ENCODE measurements around the gene COL18A1. TPM values are rescaled to one million over a fixed set of nuclear protein-coding genes. Genes with fewer than 3 reads are reported as not detected.
"Not testable (repeated sequence)": the region's sequence is repeated elsewhere in the genome, so short reads cannot be mapped to it uniquely, and the experiment has no call there.

The COL18A1 gene
- total RNA-seq, 1 experiment from 2014 or later = 0.11 TPM

- Histone ChIP-seq H4K20me1 (ENCODE audit: insufficient read depth, low read depth, low read length) (no peaks in the 10 kb centered on the region), H3K27me3 (ENCODE audit: low read length) (no peaks in the 10 kb centered on the region), H3K27ac (ENCODE audit: low read length) (no peak overlapping the region), H3K9me2 (replicated peaks; ENCODE audit: insufficient read depth, low read length) (no peaks in the 10 kb centered on the region), H2AFZ (ENCODE audit: low read length) (no peak overlapping the region), H3K9ac (ENCODE audit: low read length) (no peak overlapping the region), H3K9me3 (ENCODE audit: low read length) (no peaks in the 10 kb centered on the region), H3K4me2 (ENCODE audit: low read depth, low read length, poor library complexity, severe bottlenecking) (no peak overlapping the region), H3K79me2 (ENCODE audit: low read length) (no peaks in the 10 kb centered on the region), H3K4me1 (ENCODE audit: low read length) (no peaks in the 10 kb centered on the region), H3K36me3 (ENCODE audit: insufficient read depth, low read length) (no peaks in the 10 kb centered on the region), H3K4me3 (ENCODE audit: low read length) (no peak overlapping the region)
- DNase-seq = no peak
These were observed 35.9 kb downstream of the COL18A1 start for GRCh38 chr21:45440736-45441350.

- no peak overlapping the region for H3K4me3 ChIP-seq (ENCODE audit: low read length)
- no peaks in the 10 kb centered on the region for H3K36me3 ChIP-seq (ENCODE audit: insufficient read depth, low read length)
- H3K9me2 ChIP-seq (replicated peaks; ENCODE audit: insufficient read depth, low read length) = no peaks in the 10 kb centered on the region
- H3K9ac ChIP-seq (ENCODE audit: low read length) = no peak overlapping the region
- no peak for DNase-seq
- peaks cover 2% of the 10 kb centered on the region; the same call in 1 of the 2 replicates for H3K9me3 ChIP-seq (ENCODE audit: low read length)
- no peak overlapping the region for H3K27ac ChIP-seq (ENCODE audit: low read length)
- no peaks in the 10 kb centered on the region for H4K20me1 ChIP-seq (ENCODE audit: insufficient read depth, low read depth, low read length)
- H3K27me3 ChIP-seq (ENCODE audit: low read length) = no peaks in the 10 kb centered on the region
- no peak overlapping the region for H2AFZ ChIP-seq (ENCODE audit: low read length)
- no peaks in the 10 kb centered on the region for H3K4me1 ChIP-seq (ENCODE audit: low read length)
- no peak overlapping the region for H3K4me2 ChIP-seq (ENCODE audit: low read depth, low read length, poor library complexity, severe bottlenecking)
- no peaks in the 10 kb centered on the region for H3K79me2 ChIP-seq (ENCODE audit: low read length)
These were observed 36.7 kb downstream of the COL18A1 start for GRCh38 chr21:45441431-45442255.

- no peak overlapping the region for H3K9ac ChIP-seq (ENCODE audit: low read length)
- H3K27ac ChIP-seq (ENCODE audit: low read length) = no peak overlapping the region
- H4K20me1 ChIP-seq (ENCODE audit: insufficient read depth, low read depth, low read length) = no peaks in the 10 kb centered on the region
- H3K9me3 ChIP-seq (ENCODE audit: low read length) = peaks cover 4% of the 10 kb centered on the region; the same call in 1 of the 2 replicates
- no peak overlapping the region for H2AFZ ChIP-seq (ENCODE audit: low read length)
- H3K4me2 ChIP-seq (ENCODE audit: low read depth, low read length, poor library complexity, severe bottlenecking) = no peak overlapping the region
- no peaks in the 10 kb centered on the region for H3K79me2 ChIP-seq (ENCODE audit: low read length)
- H3K4me1 ChIP-seq (ENCODE audit: low read length) = no peaks in the 10 kb centered on the region
- H3K4me3 ChIP-seq (ENCODE audit: low read length) = no peak overlapping the region
- no peaks in the 10 kb centered on the region for H3K36me3 ChIP-seq (ENCODE audit: insufficient read depth, low read length)
- H3K27me3 ChIP-seq (ENCODE audit: low read length) = no peaks in the 10 kb centered on the region
- DNase-seq = no peak
- H3K9me2 ChIP-seq (replicated peaks; ENCODE audit: insufficient read depth, low read length) = no peaks in the 10 kb centered on the region
These were observed 37.3 kb downstream of the COL18A1 start for GRCh38 chr21:45442276-45442675.

- H3K4me1 ChIP-seq (ENCODE audit: low read length); DNase-seq; H3K36me3 ChIP-seq (ENCODE audit: insufficient read depth, low read length); H3K79me2 ChIP-seq (ENCODE audit: low read length); H3K4me2 ChIP-seq (ENCODE audit: low read depth, low read length, poor library complexity, severe bottlenecking); H3K4me3 ChIP-seq (ENCODE audit: low read length); H3K9me3 ChIP-seq (ENCODE audit: low read length); H4K20me1 ChIP-seq (ENCODE audit: insufficient read depth, low read depth, low read length); H3K9me2 ChIP-seq (replicated peaks; ENCODE audit: insufficient read depth, low read length); H3K27me3 ChIP-seq (ENCODE audit: low read length); H3K27ac ChIP-seq (ENCODE audit: low read length); H2AFZ ChIP-seq (ENCODE audit: low read length); H3K9ac ChIP-seq (ENCODE audit: low read length): not testable (repeated sequence)
These were observed 38.0 kb downstream of the COL18A1 start for GRCh38 chr21:45442686-45443594.

DNA sequence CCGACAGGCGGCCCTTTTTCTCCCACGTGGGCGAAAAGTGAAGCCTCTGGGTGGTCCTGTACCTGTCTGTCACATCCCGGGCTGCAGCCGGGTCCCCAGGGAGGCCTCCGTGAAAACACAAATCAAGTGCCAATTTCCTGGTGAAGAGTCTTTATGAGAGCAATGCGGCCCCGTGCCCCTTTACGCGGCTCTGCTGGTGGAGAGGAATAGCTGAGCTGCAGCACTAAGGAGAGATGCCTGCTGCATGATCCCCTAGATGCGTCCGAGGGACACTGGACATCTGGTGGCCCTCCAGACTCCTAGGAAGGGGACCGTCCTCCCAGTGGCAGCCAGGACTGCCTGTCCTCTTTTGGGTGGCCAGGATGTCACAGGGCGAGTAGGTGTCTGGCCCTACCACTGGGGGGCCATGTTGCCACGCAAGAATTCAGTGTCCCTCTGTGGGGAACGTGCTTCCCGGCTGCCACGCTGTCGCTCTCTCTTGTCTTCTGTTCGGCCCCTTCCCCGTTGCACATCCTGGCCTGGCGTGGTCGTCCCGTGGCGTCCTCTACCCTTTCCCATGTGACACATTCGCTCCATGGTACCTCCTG lies 38.7 kb downstream of the COL18A1 start:
- H4K20me1 ChIP-seq (ENCODE audit: insufficient read depth, low read depth, low read length) = no peaks in the 10 kb centered on the region
- no peak overlapping the region for H3K9ac ChIP-seq (ENCODE audit: low read length)
- H3K36me3 ChIP-seq (ENCODE audit: insufficient read depth, low read length) = no peaks in the 10 kb centered on the region
- H3K27ac ChIP-seq (ENCODE audit: low read length) = no peak overlapping the region
- DNase-seq = no peak
- H3K9me3 ChIP-seq (ENCODE audit: low read length) = peaks cover 4% of the 10 kb centered on the region; the same call in 1 of the 2 replicates
- H2AFZ ChIP-seq (ENCODE audit: low read length) = no peak overlapping the region
- H3K4me2 ChIP-seq (ENCODE audit: low read depth, low read length, poor library complexity, severe bottlenecking) = no peak overlapping the region
- no peaks in the 10 kb centered on the region for H3K4me1 ChIP-seq (ENCODE audit: low read length)
- no peak overlapping the region for H3K4me3 ChIP-seq (ENCODE audit: low read length)
- H3K27me3 ChIP-seq (ENCODE audit: low read length) = no peaks in the 10 kb centered on the region
- no peaks in the 10 kb centered on the region for H3K79me2 ChIP-seq (ENCODE audit: low read length)
- H3K9me2 ChIP-seq (replicated peaks; ENCODE audit: insufficient read depth, low read length) = no peaks in the 10 kb centered on the region

- no peaks in the 10 kb centered on the region for H3K4me1 ChIP-seq (ENCODE audit: low read length)
- no peak overlapping the region for H3K4me2 ChIP-seq (ENCODE audit: low read depth, low read length, poor library complexity, severe bottlenecking)
- H3K79me2 ChIP-seq (ENCODE audit: low read length) = no peaks in the 10 kb centered on the region
- no peak overlapping the region for H3K9ac ChIP-seq (ENCODE audit: low read length)
- H3K9me3 ChIP-seq (ENCODE audit: low read length) = peaks cover 4% of the 10 kb centered on the region; the same call in 1 of the 2 replicates
- H3K9me2 ChIP-seq (replicated peaks; ENCODE audit: insufficient read depth, low read length) = no peaks in the 10 kb centered on the region
- no peak for DNase-seq
- H3K27me3 ChIP-seq (ENCODE audit: low read length) = no peaks in the 10 kb centered on the region
- H3K4me3 ChIP-seq (ENCODE audit: low read length) = no peak overlapping the region
- H3K36me3 ChIP-seq (ENCODE audit: insufficient read depth, low read length) = no peaks in the 10 kb centered on the region
- H2AFZ ChIP-seq (ENCODE audit: low read length) = no peak overlapping the region
- H3K27ac ChIP-seq (ENCODE audit: low read length) = no peak overlapping the region
- H4K20me1 ChIP-seq (ENCODE audit: insufficient read depth, low read depth, low read length) = no peaks in the 10 kb centered on the region
These were observed 39.4 kb downstream of the COL18A1 start for GRCh38 chr21:45444385-45444784.

- no peak for DNase-seq
- Histone ChIP-seq H3K79me2 (ENCODE audit: low read length) (no peaks in the 10 kb centered on the region), H3K36me3 (ENCODE audit: insufficient read depth, low read length) (no peaks in the 10 kb centered on the region), H3K4me1 (ENCODE audit: low read length) (no peaks in the 10 kb centered on the region), H3K9me3 (ENCODE audit: low read length) (peaks cover 4% of the 10 kb centered on the region; the same call in 1 of the 2 replicates), H4K20me1 (ENCODE audit: insufficient read depth, low read depth, low read length) (no peaks in the 10 kb centered on the region), H3K4me2 (ENCODE audit: low read depth, low read length, poor library complexity, severe bottlenecking) (no peak overlapping the region), H3K9me2 (replicated peaks; ENCODE audit: insufficient read depth, low read length) (no peaks in the 10 kb centered on the region), H2AFZ (ENCODE audit: low read length) (no peak overlapping the region), H3K27ac (ENCODE audit: low read length) (no peak overlapping the region), H3K27me3 (ENCODE audit: low read length) (no peaks in the 10 kb centered on the region), H3K4me3 (ENCODE audit: low read length) (no peak overlapping the region), H3K9ac (ENCODE audit: low read length) (no peak overlapping the region)
These were observed 40.4 kb downstream of the COL18A1 start for GRCh38 chr21:45445369-45445768.
